NK-92 (cell line): Measurements from ENCODE around the gene ELANE.
"Not testable (repeated sequence)": the region's sequence is repeated elsewhere in the genome, so short reads cannot be mapped to it uniquely, and the experiment has no call there.

Source experiments
- DNase-seq: peaks from one replicate; lab custom pipeline; 2025; ENCODE audit not compliant: unreplicated experiment; lab: John Stamatoyannopoulos, UW

Gene ELANE

GRCh38 chr19:840519-841206 is 11.4 kb upstream of the ELANE start, which contains the start of gene PRTN3:
Gene PRTN3, plus strand, starts transcription at chr19:840999. Its CDS starts 10 bp downstream, at chr19:841009.
- no peak for DNase-seq

GRCh38 chr19:842802-843179 is 9.3 kb upstream of the ELANE start:
- DNase-seq: not testable (repeated sequence)

- DNase-seq: no peak
These were observed 8.8 kb upstream of the ELANE start for GRCh38 chr19:843180-843835.

GRCh38 chr19:843836-844545 is 8.1 kb upstream of the ELANE start:
- no peak for DNase-seq

- DNase-seq: no peak
These were observed 7.5 kb upstream of the ELANE start for GRCh38 chr19:844546-844971.

GRCh38 chr19:845707-846521 is 6.2 kb upstream of the ELANE start:
- DNase-seq: no peak

- DNase-seq: no peak
These were observed 3.6 kb upstream of the ELANE start for GRCh38 chr19:848386-848921.

GRCh38 chr19:849195-849594 is 2.9 kb upstream of the ELANE start:
- DNase-seq: not testable (repeated sequence)

GRCh38 chr19:850221-850978 is 1.7 kb upstream of the ELANE start:
- no peak for DNase-seq

- DNase-seq: no peak
These were observed 1.1 kb upstream of the ELANE start for GRCh38 chr19:850979-851335.

GRCh38 chr19:853014-853585 is 997 bp downstream of the ELANE start:
- DNase-seq: no peak

- not testable (repeated sequence) for DNase-seq
These were observed 1.6 kb downstream of the ELANE start for GRCh38 chr19:853614-854220.

GRCh38 chr19:854549-854948 is 2.4 kb downstream of the ELANE start:
- no peak for DNase-seq

- DNase-seq: no peak
These were observed 3.0 kb downstream of the ELANE start for GRCh38 chr19:855142-855541.

- DNase-seq: no peak
These were observed 3.5 kb downstream of the ELANE start for GRCh38 chr19:855566-856120.

GRCh38 chr19:858284-858683 is 6.2 kb downstream of the ELANE start:
- no peak for DNase-seq

- no peak for DNase-seq
These were observed 7.1 kb downstream of the ELANE start, which contains the start of gene CFD for GRCh38 chr19:858868-859843. Gene CFD, plus strand, starts transcription at chr19:859664. Its CDS starts 26 bp downstream, at chr19:859690.
